Epithelial cell of esophagus (primary cell): ENCODE data around the gene VTN.

Experiments used
- DNase-seq: peaks from one replicate; pipeline ENCODE4 v3.0.0; 2010; ENCODE audit warnings: low read depth
- H3K4me3 ChIP-seq: 2 replicates; pipeline ENCODE4 v1.5.1; 2011; ENCODE audit warnings: mild to moderate bottlenecking, low read length, control low read depth
- CTCF ChIP-seq: IDR thresholded peaks from 2 replicates; pipeline ENCODE4 v1.5.1; 2011; ENCODE audit warnings: low read depth, mild to moderate bottlenecking, low read length, control low read depth, inconsistent platforms; ENCODE audit not compliant: insufficient read depth; ENCODE audit errors: missing control alignments

VTN gene

GRCh38 chr17:28366605-28367004 lies 3.5 kb downstream of the VTN start:
- TF ChIP-seq CTCF, result peak; percentile 11
- no peak for DNase-seq
- H3K4me3 ChIP-seq, result no peak overlapping the region

- no peak overlapping the region for H3K4me3 ChIP-seq
- DNase-seq, result no peak
- TF ChIP-seq CTCF, result no peak
Observed at GRCh38 chr17:28365487-28365886, 4.6 kb downstream of the VTN start.

- H3K4me3 ChIP-seq, result no peak within 1 kb of the TSS
- TF ChIP-seq CTCF, result no peak
- no peak for DNase-seq
Observed at GRCh38 chr17:28364665-28365363, 5.3 kb downstream of the VTN start, which contains the start of gene SEBOX. Gene SEBOX, minus strand, starts transcription at chr17:28365199. Its CDS starts 48 bp downstream, at chr17:28365151.

DNA sequence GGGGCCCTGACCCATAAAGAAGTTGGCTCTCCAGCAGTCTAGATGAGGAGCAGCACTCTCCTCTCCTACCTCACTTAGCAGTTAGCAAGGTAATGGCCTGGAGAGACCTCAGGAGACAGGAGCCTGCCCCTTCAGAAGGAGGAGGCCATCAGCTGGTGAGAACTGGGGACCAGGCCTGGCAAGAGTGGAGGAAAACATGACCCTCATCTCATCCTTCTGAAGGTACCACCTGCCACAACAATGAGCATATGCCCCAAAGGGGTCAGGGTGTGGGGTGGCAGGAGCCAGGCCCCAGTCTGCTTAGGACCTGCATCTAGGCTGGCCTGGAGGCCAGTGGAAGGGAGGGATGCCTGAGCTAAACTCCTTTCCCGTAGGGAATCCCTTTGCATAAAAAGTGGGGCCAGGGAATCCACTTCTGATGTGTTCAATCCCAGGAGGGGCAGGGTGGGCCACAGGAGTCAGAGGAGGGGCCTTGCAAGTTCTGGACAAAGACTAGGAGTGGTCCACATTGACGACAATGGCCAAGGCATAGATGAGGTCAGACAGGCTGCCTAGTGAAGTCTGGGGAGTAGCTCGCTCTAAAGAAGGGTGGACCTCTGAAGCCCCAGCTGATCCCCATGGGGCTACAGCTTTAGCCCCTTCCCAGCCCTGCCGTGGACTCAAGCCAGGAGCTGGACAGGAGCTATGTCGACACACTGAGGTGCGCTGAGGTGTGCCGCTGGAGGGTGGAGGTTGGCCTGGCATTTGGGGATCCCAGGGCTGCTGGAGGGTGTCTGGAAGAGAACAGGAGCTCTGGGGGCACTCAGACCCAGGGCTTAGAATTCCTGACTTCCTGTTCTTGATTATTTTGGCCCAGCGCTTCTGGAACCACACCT lies 6.1 kb downstream of the VTN start:
- TF ChIP-seq CTCF, result no peak

GRCh38 chr17:28363186-28363585 lies 6.9 kb downstream of the VTN start:
- no peak for TF ChIP-seq CTCF
- DNase-seq, result no peak
- H3K4me3 ChIP-seq, result no peak overlapping the region

More for the DNA sequence above, 6.1 kb downstream of the VTN start:
- H3K4me3 ChIP-seq, result no peak overlapping the region
- no peak for DNase-seq

- peak overlapping the region; percentile 69 for H3K4me3 ChIP-seq
- TF ChIP-seq CTCF, result no peak
- DNase-seq, result no peak
Observed at GRCh38 chr17:28357901-28358197, 12.3 kb downstream of the VTN start.
